Gastrocnemius medialis (tissue), 4 donors: ENCODE measurements around the gene ACOT4. TPM values are rescaled to one million over a fixed set of nuclear protein-coding genes. Genes with fewer than 3 reads are reported as not detected.

Experiments used
- ATAC-seq, 2 donors: fragments of 150-250 bp; one replicate each; pipeline ENCODE4 v1.9.1; 2016
- DNase-seq, 2 donors: peaks; one replicate each; pipeline ENCODE4 v3.0.0-alpha.2; 2019
- H3K27ac ChIP-seq, 4 donors: fragments of 200-600 bp; sonication (generic); 1 replicate in 1 of 4; 2 replicates in 3 of 4; pipeline ENCODE4 v1.5.1; 2016 to 2018; ENCODE audit warnings: mild to moderate bottlenecking in 2 of 4, moderate library complexity in 1 of 4
- H3K27me3 ChIP-seq, 3 donors: fragments of 200-600 bp; sonication (generic) in 2 of 3; 1 replicate in 1 of 3; 2 replicates in 2 of 3; pipeline versions ENCODE4 v1.5.1 to v1.6.0; 2016 to 2019; ENCODE audit warnings: mild to moderate bottlenecking in 1 of 3, moderate library complexity in 1 of 3
- H3K36me3 ChIP-seq, 2 donors: fragments of 200-600 bp; sonication (generic) in 1 of 2; one replicate each; pipeline ENCODE4 v1.5.1; 2017 to 2018
- H3K4me1 ChIP-seq, 2 donors: fragments of 200-600 bp; sonication (generic) in 1 of 2; one replicate each; pipeline ENCODE4 v1.5.1; 2016 to 2017; ENCODE audit warnings: mild to moderate bottlenecking in 2 of 2
- H3K4me3 ChIP-seq, 4 donors: fragments of 200-600 bp; sonication (generic) in 3 of 4; 1 replicate in 1 of 4; 2 replicates in 3 of 4; pipeline ENCODE4 v1.5.1; 2016 to 2019; ENCODE audit warnings: mild to moderate bottlenecking in 2 of 4
- H3K9me3 ChIP-seq, 3 donors: fragments of 200-600 bp; sonication (generic) in 2 of 3; 1 replicate in 1 of 3; 2 replicates in 2 of 3; pipeline ENCODE4 v1.5.1; 2016 to 2019
- POLR2A ChIP-seq, 2 donors: fragments of 450-650 bp; IDR thresholded peaks; one replicate each; pipeline ENCODE4 v1.6.1; 2017; ENCODE audit warnings: antibody characterized with exemption in 2 of 2, mild to moderate bottlenecking in 2 of 2, moderate library complexity in 2 of 2
- in situ Hi-C, 4 donors: fragments of 200-750 bp; cut with MboI; loops; one replicate each; pipeline versions ENCODE4 v1.15.0 to v1.8.0; 2017; ENCODE audit warnings: low sequenced_read_pairs in 4 of 4
- intact Hi-C: fragments of 100-400 bp; cut with DNase I; formaldehyde crosslinking; loops from one replicate; pipeline ENCODE4 v1.15.1; 2023; ENCODE audit warnings: low total_unique reads
- total RNA-seq, 4 donors: library from RNA; depleted of rRNA; stranded (reverse); fragments of >200 nt; gene quantifications; one replicate each; pipeline versions ENCODE4 v1.1.0 to v1.2.3, GENCODE V29; 2016
- TF ChIP-seq, protein P1 (sequence below), 5 experiments: fragments of 450-650 bp in 3 of 5; fragments of 200-600 bp in 2 of 5; sonication (generic) in 2 of 5; IDR thresholded peaks in 4 of 5; conservative IDR thresholded peaks in 1 of 5; 1 replicate in 4 of 5; 2 replicates in 1 of 5; pipeline ENCODE4 v1.5.1; 2016 to 2019; ENCODE audit warnings: antibody characterized with exemption in 5 of 5, mild to moderate bottlenecking in 3 of 5, moderate library complexity in 3 of 5

ACOT4 gene
- total RNA-seq, 4 donors from 2014 or later, result 0.40 to 1.2 (median 0.75) TPM

DNA sequence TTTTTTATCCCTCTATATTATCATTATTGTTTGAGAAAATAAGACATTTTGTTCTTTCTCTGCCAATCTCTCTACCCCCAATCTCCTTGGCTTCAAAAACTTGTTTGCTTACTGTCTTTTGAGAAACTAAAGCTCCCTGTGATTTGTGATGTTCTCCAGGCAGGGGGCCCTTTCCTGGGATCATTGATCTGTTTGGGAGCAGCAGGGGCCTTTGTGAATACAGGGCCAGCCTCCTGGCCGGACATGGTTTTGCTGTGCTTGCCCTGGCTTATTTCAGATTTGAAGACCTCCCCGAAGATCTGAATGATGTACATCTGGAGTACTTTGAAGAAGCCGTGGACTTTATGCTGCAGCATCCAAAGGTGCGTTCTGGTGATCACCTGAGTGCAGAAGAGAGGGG lies 25.2 kb downstream of the ACOT4 start:
- Histone ChIP-seq H3K4me3 (no peak overlapping the region), H3K27me3 (no peaks in the 10 kb centered on the region), H3K27ac (no peak overlapping the region), H3K36me3 (no peaks in the 10 kb centered on the region), H3K4me1 (no peaks in the 10 kb centered on the region), H3K9me3 (no peaks in the 10 kb centered on the region)
- in situ Hi-C loops, result no loop called here
- DNase-seq (no peak), ATAC-seq (no peak)
- intact Hi-C loops, result no loop called here
- TF ChIP-seq, protein P1, sequence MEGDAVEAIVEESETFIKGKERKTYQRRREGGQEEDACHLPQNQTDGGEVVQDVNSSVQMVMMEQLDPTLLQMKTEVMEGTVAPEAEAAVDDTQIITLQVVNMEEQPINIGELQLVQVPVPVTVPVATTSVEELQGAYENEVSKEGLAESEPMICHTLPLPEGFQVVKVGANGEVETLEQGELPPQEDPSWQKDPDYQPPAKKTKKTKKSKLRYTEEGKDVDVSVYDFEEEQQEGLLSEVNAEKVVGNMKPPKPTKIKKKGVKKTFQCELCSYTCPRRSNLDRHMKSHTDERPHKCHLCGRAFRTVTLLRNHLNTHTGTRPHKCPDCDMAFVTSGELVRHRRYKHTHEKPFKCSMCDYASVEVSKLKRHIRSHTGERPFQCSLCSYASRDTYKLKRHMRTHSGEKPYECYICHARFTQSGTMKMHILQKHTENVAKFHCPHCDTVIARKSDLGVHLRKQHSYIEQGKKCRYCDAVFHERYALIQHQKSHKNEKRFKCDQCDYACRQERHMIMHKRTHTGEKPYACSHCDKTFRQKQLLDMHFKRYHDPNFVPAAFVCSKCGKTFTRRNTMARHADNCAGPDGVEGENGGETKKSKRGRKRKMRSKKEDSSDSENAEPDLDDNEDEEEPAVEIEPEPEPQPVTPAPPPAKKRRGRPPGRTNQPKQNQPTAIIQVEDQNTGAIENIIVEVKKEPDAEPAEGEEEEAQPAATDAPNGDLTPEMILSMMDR (IDR thresholded peaks at IDR 0.05 in 4 of 5, conservative IDR thresholded peaks at IDR 0.05 in 1 of 5), result no peak
- no peak for TF ChIP-seq POLR2A (IDR thresholded peaks at IDR 0.05)

DNA sequence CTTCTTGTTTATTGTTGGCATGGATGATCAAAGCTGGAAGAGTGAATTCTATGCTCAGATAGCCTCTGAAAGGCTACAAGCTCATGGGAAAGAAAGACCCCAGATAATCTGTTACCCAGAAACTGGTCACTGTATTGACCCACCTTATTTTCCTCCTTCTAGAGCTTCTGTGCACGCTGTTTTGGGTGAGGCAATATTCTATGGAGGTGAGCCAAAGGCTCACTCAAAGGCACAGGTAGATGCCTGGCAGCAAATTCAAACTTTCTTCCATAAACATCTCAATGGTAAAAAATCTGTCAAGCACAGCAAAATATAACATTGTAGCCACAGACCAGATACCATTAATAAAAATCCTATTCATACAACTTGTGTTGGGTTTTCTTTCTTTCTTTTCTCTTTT lies 27.9 kb downstream of the ACOT4 start:
- Histone ChIP-seq H3K36me3 (no peaks in the 10 kb centered on the region), H3K4me3 (no peak overlapping the region), H3K4me1 (no peaks in the 10 kb centered on the region), H3K27ac (no peak overlapping the region), H3K9me3 (no peaks in the 10 kb centered on the region), H3K27me3 (no peaks in the 10 kb centered on the region)
- TF ChIP-seq, protein P1 (IDR thresholded peaks at IDR 0.05 in 4 of 5, conservative IDR thresholded peaks at IDR 0.05 in 1 of 5), result no peak
- TF ChIP-seq POLR2A (IDR thresholded peaks at IDR 0.05), result no peak
- intact Hi-C loops, result no loop called here
- DNase-seq (no peak), ATAC-seq (no peak)
- in situ Hi-C loops, result no loop called here

DNA sequence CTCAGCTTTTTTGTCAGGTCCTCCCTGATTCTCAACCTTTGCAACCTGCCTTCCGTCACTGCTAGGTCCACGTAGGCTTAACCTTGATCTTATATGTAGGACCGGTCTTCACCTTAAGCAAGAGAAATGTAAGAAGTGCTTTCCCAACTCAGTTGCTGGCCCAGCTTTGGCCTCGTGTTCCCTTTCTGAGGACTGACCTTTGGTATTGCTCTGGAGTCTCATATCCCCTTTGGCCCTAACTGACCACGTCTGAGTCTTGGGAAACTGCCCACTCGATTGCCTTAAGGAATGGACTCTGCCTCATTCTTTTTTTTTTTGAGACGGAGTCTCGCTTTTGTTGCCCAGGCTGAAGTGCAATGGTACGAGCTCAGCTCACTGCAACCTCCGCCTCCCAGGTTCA lies 28.6 kb downstream of the ACOT4 start:
- TF ChIP-seq, protein P1 (IDR thresholded peaks at IDR 0.05 in 4 of 5, conservative IDR thresholded peaks at IDR 0.05 in 1 of 5), result no peak
- no peak for TF ChIP-seq POLR2A (IDR thresholded peaks at IDR 0.05)
- intact Hi-C loops, result no loop called here
- H3K27ac ChIP-seq, result no peak overlapping the region
- no peaks in the 10 kb centered on the region for H3K36me3 ChIP-seq
- in situ Hi-C loops, result no loop called here
- ATAC-seq (no peak), DNase-seq (no peak)
- H3K4me3 ChIP-seq, result no peak overlapping the region
- no peaks in the 10 kb centered on the region for H3K4me1 ChIP-seq
- H3K27me3 ChIP-seq, result no peaks in the 10 kb centered on the region
- H3K9me3 ChIP-seq, result no peaks in the 10 kb centered on the region

DNA sequence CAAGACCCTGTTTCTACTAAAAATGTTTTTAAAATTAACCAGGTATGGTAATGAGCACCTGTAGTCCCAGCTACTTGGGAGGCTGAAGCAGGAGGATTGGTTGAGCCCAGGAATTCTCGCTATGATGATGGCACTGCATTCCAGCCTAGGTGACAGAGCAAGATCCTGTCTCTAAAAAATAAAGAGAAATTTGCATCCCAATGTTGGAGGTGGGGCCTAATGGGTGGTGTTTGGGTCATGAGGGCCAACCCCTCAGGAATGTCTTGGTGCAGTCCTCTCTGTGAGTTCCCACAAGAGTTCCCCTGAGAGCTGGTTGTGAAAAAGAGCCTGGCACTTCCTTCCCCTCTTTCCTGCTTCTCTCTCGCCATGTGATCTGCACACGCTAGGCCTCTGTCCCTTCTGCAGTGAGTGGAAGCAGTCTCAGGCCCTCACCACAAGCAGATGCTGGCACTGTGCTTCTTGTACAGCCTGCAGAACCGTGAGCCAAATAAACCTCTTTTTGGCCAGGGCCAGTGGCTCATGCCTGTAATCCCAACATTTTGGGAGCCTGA lies 31.9 kb downstream of the ACOT4 start:
- no peaks in the 10 kb centered on the region for H3K27me3 ChIP-seq
- DNase-seq, result no peak
- no peaks in the 10 kb centered on the region for H3K9me3 ChIP-seq
- in situ Hi-C loops (no loop called here), intact Hi-C loops (no loop called here)
- H3K27ac ChIP-seq, result no peak overlapping the region
- no peaks in the 10 kb centered on the region for H3K4me1 ChIP-seq
- H3K36me3 ChIP-seq, result no peaks in the 10 kb centered on the region
- no peak for ATAC-seq
- H3K4me3 ChIP-seq, result no peak overlapping the region
- no peak for TF ChIP-seq POLR2A (IDR thresholded peaks at IDR 0.05)
- TF ChIP-seq, protein P1 (IDR thresholded peaks at IDR 0.05 in 4 of 5, conservative IDR thresholded peaks at IDR 0.05 in 1 of 5), result no peak

DNA sequence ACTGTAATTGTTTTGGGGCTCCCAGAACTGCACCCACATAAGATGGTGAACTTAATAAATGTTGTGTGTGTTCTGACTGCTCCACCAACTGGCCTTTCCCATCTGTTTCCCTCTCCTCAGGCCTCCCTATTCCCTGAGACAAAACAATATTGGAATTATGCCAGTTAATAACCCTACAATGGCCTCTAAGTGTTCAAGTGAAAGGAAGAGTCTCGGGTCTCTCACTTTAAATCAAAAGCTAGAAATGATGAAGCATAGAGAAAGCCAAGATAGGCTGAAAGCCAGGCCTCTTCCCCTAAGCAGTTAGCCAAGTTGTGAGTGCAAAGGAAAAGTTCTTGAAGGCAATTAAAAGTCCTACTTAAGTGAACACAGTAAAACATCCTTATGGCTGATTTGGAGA lies 34.0 kb downstream of the ACOT4 start:
- in situ Hi-C loops (no loop called here), intact Hi-C loops (no loop called here)

More for the DNA sequence above, 34.0 kb downstream of the ACOT4 start:
- ATAC-seq, result no peak
- Histone ChIP-seq H3K36me3 (no peaks in the 10 kb centered on the region), H3K4me3 (no peak overlapping the region), H3K4me1 (no peaks in the 10 kb centered on the region), H3K27me3 (no peaks in the 10 kb centered on the region), H3K27ac (no peak overlapping the region), H3K9me3 (no peaks in the 10 kb centered on the region)
- TF ChIP-seq, protein P1 (IDR thresholded peaks at IDR 0.05 in 4 of 5, conservative IDR thresholded peaks at IDR 0.05 in 1 of 5), result no peak
- TF ChIP-seq POLR2A (IDR thresholded peaks at IDR 0.05), result no peak
- DNase-seq, result no peak
